ENCODE results near the gene PRODH2.

- TF ChIP-seq, protein P1, sequence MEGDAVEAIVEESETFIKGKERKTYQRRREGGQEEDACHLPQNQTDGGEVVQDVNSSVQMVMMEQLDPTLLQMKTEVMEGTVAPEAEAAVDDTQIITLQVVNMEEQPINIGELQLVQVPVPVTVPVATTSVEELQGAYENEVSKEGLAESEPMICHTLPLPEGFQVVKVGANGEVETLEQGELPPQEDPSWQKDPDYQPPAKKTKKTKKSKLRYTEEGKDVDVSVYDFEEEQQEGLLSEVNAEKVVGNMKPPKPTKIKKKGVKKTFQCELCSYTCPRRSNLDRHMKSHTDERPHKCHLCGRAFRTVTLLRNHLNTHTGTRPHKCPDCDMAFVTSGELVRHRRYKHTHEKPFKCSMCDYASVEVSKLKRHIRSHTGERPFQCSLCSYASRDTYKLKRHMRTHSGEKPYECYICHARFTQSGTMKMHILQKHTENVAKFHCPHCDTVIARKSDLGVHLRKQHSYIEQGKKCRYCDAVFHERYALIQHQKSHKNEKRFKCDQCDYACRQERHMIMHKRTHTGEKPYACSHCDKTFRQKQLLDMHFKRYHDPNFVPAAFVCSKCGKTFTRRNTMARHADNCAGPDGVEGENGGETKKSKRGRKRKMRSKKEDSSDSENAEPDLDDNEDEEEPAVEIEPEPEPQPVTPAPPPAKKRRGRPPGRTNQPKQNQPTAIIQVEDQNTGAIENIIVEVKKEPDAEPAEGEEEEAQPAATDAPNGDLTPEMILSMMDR (conservative IDR thresholded peaks at IDR 0.05) = no peak
- TF ChIP-seq EZH2 (IDR thresholded peaks at IDR 0.05; ENCODE audit: low read depth) = no peak
Measured at GRCh38 chr19:35775046-35775297, 37.7 kb downstream of the PRODH2 start.
